Endothelial cell of umbilical vein (primary cell): ENCODE measurements around the gene BPIFA3. TPM values are rescaled to one million over a fixed set of nuclear protein-coding genes. Genes with fewer than 3 reads are reported as not detected.

Experiments used
- BruUV-seq: library from RNA; stranded (reverse); fragments of 400-500 nt; replicated peaks from 2 replicates; lab custom pipeline; 2021; lab: Mats Ljungman, UMichigan
- CTCF ChIA-PET: fragments of 300-600, 350-600 bp; sonication (Branson Sonifier 250); formaldehyde crosslinking; loops from one replicate; lab custom pipeline; 2021; ENCODE audit warnings: antibody characterized with exemption, inconsistent platforms; lab: Charles Lee
- POLR2A ChIA-PET: fragments of 300-600, 350-600 bp; sonication (Branson Sonifier 250); formaldehyde crosslinking; loops from one replicate; lab custom pipeline; 2021; ENCODE audit warnings: antibody characterized with exemption, inconsistent platforms; lab: Charles Lee
- DNase-seq: peaks from one replicate; pipeline ENCODE4 v3.0.0-alpha.2; 2011; ENCODE audit warnings: low read depth, low spot score
- FAIRE-seq: peaks from 2 replicates; lab custom pipeline; 2011; peaks lifted over from hg19 to GRCh38; lab: Jason Lieb, UNC
- H2AFZ ChIP-seq: 2 replicates; pipeline ENCODE4 v1.6.0; 2012; ENCODE audit warnings: low read depth, low read length, control low read depth, inconsistent platforms
- H3K27ac ChIP-seq: 2 replicates; pipeline ENCODE4 v1.5.1; 2011; ENCODE audit warnings: low read depth, mild to moderate bottlenecking, control low read depth, low read length, moderate library complexity; ENCODE audit not compliant: insufficient read depth
- H3K27me3 ChIP-seq, 2 experiments: 2 replicates each; pipeline versions ENCODE4 v1.6.0 to v1.6.1; 2011; ENCODE audit warnings: low read length in 2 of 2, mixed read lengths in 1 of 2; ENCODE audit not compliant: control insufficient read depth in 2 of 2, insufficient read depth in 2 of 2
- H3K36me3 ChIP-seq, 2 experiments: 2 replicates in 1 of 2; 3 replicates in 1 of 2; pipeline ENCODE4 v1.5.1; 2011; ENCODE audit warnings: low read length in 2 of 2, mild to moderate bottlenecking in 1 of 2, moderate library complexity in 1 of 2; ENCODE audit not compliant: control insufficient read depth in 2 of 2, insufficient read depth in 2 of 2; ENCODE audit errors: extremely low read depth in 1 of 2
- H3K4me1 ChIP-seq: 3 replicates; pipeline ENCODE4 v1.5.1; 2011; ENCODE audit warnings: mild to moderate bottlenecking, low read length; ENCODE audit not compliant: control insufficient read depth, insufficient read depth; ENCODE audit errors: extremely low read depth
- H3K4me2 ChIP-seq: 2 replicates; pipeline ENCODE4 v1.6.1; 2011; ENCODE audit warnings: low read length, control low read depth, mixed read lengths; ENCODE audit not compliant: insufficient read depth
- H3K4me3 ChIP-seq, 3 experiments: fragments of 200-600 bp in 1 of 3; sonication (generic), shearing (Covaris generic) in 1 of 3; replicated peaks in 1 of 3; 2 replicates each; pipeline ENCODE4 v1.5.1; 2011 to 2016; ENCODE audit warnings: control low read depth in 3 of 3, low read length in 3 of 3, mild to moderate bottlenecking in 2 of 3, inconsistent platforms in 1 of 3, low read depth in 1 of 3, moderate library complexity in 1 of 3; ENCODE audit not compliant: insufficient read depth in 1 of 3
- H3K79me2 ChIP-seq: 2 replicates; pipeline ENCODE4 v1.6.0; 2012; ENCODE audit warnings: low read length, inconsistent platforms; ENCODE audit not compliant: control insufficient read depth, insufficient read depth
- H3K9ac ChIP-seq: replicated peaks from 2 replicates; pipeline ENCODE3; 2011; ENCODE audit warnings: low read length, control low read depth; ENCODE audit not compliant: insufficient read depth; ENCODE audit errors: extremely low read depth
- H3K9me1 ChIP-seq: replicated peaks from 3 replicates; pipeline ENCODE4 v1.6.0; 2011; ENCODE audit warnings: mild to moderate bottlenecking, low read length; ENCODE audit not compliant: control insufficient read depth, insufficient read depth; ENCODE audit errors: extremely low read depth
- H3K9me3 ChIP-seq: replicated peaks from 2 replicates; pipeline ENCODE4 v1.5.1; 2012; ENCODE audit warnings: low read length, inconsistent platforms; ENCODE audit not compliant: control insufficient read depth, insufficient read depth
- H4K20me1 ChIP-seq: replicated peaks from 2 replicates; pipeline ENCODE3; 2011; ENCODE audit warnings: mild to moderate bottlenecking, low read length; ENCODE audit not compliant: control insufficient read depth, insufficient read depth; ENCODE audit errors: extremely low read depth
- EZH2 ChIP-seq: IDR thresholded peaks from 2 replicates; pipeline ENCODE4 v1.6.1; 2012; ENCODE audit warnings: borderline replicate concordance, low read depth, mild to moderate bottlenecking, moderate library complexity, low read length, inconsistent platforms; ENCODE audit not compliant: severe bottlenecking
- FOS ChIP-seq: IDR thresholded peaks from 2 replicates; pipeline ENCODE4 v1.6.1; 2011; ENCODE audit warnings: mild to moderate bottlenecking, low read length, moderate library complexity, borderline replicate concordance; ENCODE audit not compliant: insufficient read depth
- GATA2 ChIP-seq: IDR thresholded peaks from 2 replicates; pipeline ENCODE4 v1.7.0; 2011; ENCODE audit warnings: low read depth, mild to moderate bottlenecking, moderate library complexity, mixed read lengths, low read length; ENCODE audit not compliant: insufficient read length, insufficient read depth
- JUN ChIP-seq: IDR thresholded peaks from 2 replicates; pipeline ENCODE4 v1.6.1; 2011; ENCODE audit warnings: borderline replicate concordance, low read depth; ENCODE audit not compliant: insufficient read length, insufficient read depth
- MAX ChIP-seq: IDR thresholded peaks from 2 replicates; pipeline ENCODE4 v1.6.1; 2011; ENCODE audit not compliant: insufficient read depth, insufficient read length
- MYC ChIP-seq: IDR thresholded peaks from one replicate; pipeline ENCODE4 v1.6.1; 2011; ENCODE audit warnings: mild to moderate bottlenecking, low read depth, low read length
- POLR2A ChIP-seq: IDR thresholded peaks from 2 replicates; pipeline ENCODE4 v1.6.1; 2012; ENCODE audit warnings: low read depth, mild to moderate bottlenecking, control low read depth, low read length
- POLR2AphosphoS5 ChIP-seq: IDR thresholded peaks from 2 replicates; pipeline ENCODE4 v1.6.1; 2012; ENCODE audit warnings: low read depth, mild to moderate bottlenecking, control low read depth, low read length, moderate library complexity; ENCODE audit not compliant: insufficient read depth
- dilution Hi-C: fragments of 300-500 bp; cut with MboI; formaldehyde crosslinking; loops from one replicate; pipeline ENCODE4 v1.15.0; 2019; ENCODE audit warnings: low sequenced_read_pairs; ENCODE audit not compliant: extremely low pct_ligation_motif_present
- intact Hi-C: fragments of 100-400 bp; cut with micrococcal nuclease; formaldehyde crosslinking; loops from one replicate; pipeline ENCODE4 v1.10.0; 2022
- polyA plus RNA-seq, 4 experiments: library from polyadenylated mRNA; depleted of rRNA in 3 of 4; stranded (reverse) in 3 of 4; unstranded in 1 of 4; fragments of >200 nt; gene quantifications; 2 replicates each; pipeline versions ENCODE4 v1.2.1 to v1.2.3, GENCODE V29; 2011 to 2012; ENCODE audit warnings: missing spikeins in 1 of 4
- total RNA-seq: library from RNA; stranded (reverse); gene quantifications from 2 replicates; pipeline ENCODE4 v1.2.3, GENCODE V29; 2021
- TF ChIP-seq, protein P1 (sequence below), 2 donors: IDR thresholded peaks; 1 replicate in 1 of 2; 2 replicates in 1 of 2; pipeline ENCODE4 v1.5.1; 2011; ENCODE audit warnings: low read length in 2 of 2, mild to moderate bottlenecking in 2 of 2, moderate library complexity in 2 of 2, control low read depth in 1 of 2, inconsistent platforms in 1 of 2, low read depth in 1 of 2; ENCODE audit not compliant: insufficient read depth in 1 of 2; ENCODE audit errors: extremely low read depth in 1 of 2

The BPIFA3 gene
- total and polyA plus RNA-seq, 2 donors (not counting 3 experiments of a cell fraction or from before 2014, with no cell fraction given) = not detected

DNA sequence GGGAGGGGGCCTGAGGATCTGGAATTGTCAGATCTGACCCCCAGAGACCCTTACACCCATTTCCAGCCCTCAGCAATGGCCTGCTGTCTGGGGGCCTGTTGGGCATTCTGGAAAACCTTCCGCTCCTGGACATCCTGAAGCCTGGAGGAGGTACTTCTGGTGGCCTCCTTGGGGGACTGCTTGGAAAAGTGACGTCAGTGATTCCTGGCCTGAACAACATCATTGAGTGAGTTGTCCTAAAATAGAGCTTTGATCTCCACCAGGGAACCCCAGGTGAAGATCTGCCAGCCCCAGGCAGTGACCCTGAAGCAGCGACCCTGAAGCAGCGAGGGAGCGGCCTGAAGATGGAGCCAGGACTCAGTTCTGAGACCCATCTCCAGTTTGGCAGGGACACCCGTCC, 20.8 kb downstream of the BPIFA3 start:
- no TSS peak for BruUV-seq
- Histone ChIP-seq H3K79me2 (no peaks in the 10 kb centered on the region), H3K4me1 (no peaks in the 10 kb centered on the region), H3K9me3 (no peaks in the 10 kb centered on the region), H4K20me1 (no peaks in the 10 kb centered on the region), H2AFZ (no peak overlapping the region), H3K27me3 (no peaks in the 10 kb centered on the region), H3K4me2 (no peak overlapping the region), H3K36me3 (no peaks in the 10 kb centered on the region), H3K27ac (no peak overlapping the region), H3K9me1 (no peaks in the 10 kb centered on the region), H3K4me3 (no peak overlapping the region), H3K9ac (no peak overlapping the region)
- POLR2A ChIA-PET = no interaction called here
- intact Hi-C loops (no loop called here), dilution Hi-C loops (no loop called here)
- CTCF ChIA-PET = no interaction called here
- TF ChIP-seq, protein P1, sequence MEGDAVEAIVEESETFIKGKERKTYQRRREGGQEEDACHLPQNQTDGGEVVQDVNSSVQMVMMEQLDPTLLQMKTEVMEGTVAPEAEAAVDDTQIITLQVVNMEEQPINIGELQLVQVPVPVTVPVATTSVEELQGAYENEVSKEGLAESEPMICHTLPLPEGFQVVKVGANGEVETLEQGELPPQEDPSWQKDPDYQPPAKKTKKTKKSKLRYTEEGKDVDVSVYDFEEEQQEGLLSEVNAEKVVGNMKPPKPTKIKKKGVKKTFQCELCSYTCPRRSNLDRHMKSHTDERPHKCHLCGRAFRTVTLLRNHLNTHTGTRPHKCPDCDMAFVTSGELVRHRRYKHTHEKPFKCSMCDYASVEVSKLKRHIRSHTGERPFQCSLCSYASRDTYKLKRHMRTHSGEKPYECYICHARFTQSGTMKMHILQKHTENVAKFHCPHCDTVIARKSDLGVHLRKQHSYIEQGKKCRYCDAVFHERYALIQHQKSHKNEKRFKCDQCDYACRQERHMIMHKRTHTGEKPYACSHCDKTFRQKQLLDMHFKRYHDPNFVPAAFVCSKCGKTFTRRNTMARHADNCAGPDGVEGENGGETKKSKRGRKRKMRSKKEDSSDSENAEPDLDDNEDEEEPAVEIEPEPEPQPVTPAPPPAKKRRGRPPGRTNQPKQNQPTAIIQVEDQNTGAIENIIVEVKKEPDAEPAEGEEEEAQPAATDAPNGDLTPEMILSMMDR (IDR thresholded peaks at IDR 0.05; ENCODE audit: extremely low read depth in 1 of 2, insufficient read depth in 1 of 2, low read depth in 1 of 2, low read length in 2 of 2) = no peak
- no peak for TF ChIP-seq MYC
- no peak for TF ChIP-seq POLR2A
- TF ChIP-seq FOS = no peak
- no peak for TF ChIP-seq POLR2AphosphoS5
- no peak for TF ChIP-seq GATA2
- no peak for TF ChIP-seq JUN
- TF ChIP-seq EZH2 = no peak
- TF ChIP-seq MAX = no peak
- DNase-seq (no peak), FAIRE-seq (no peak)
